IMR-90 (cell line): Measurements from ENCODE around the gene KIF13A.

ENCODE experiments used
- CHD1 ChIP-seq: IDR thresholded peaks from 2 replicates; pipeline ENCODE4 v1.6.1; 2012; ENCODE audit warnings: low read depth, low read length, improper control_type of control experiment
- CTCF ChIP-seq: conservative IDR thresholded peaks from 2 replicates; pipeline ENCODE4 v1.5.1; 2012; ENCODE audit warnings: mild to moderate bottlenecking, low read depth, low read length, improper control_type of control experiment
- ELK1 ChIP-seq: fragments of 150-350 bp; IDR thresholded peaks from 2 replicates; pipeline ENCODE4 v1.6.1; 2016; ENCODE audit warnings: low read depth, mild to moderate bottlenecking, low read length, moderate library complexity, borderline replicate concordance

- TF ChIP-seq CTCF, result no peak
- no peak for TF ChIP-seq CHD1
- no peak for TF ChIP-seq ELK1
Measured at GRCh38 chr6:17831135-17831534, 156.3 kb downstream of the KIF13A start.
